ENCODE results near the gene TBL1Y.

GRCh38 chrY:6928265-6928664 lies 17.8 kb downstream of the TBL1Y start:
- no peak for TF ChIP-seq CTCF (conservative IDR thresholded peaks at IDR 0.05 in 1 of 2, IDR thresholded peaks at IDR 0.05 in 1 of 2; ENCODE audit: extremely low read depth in 1 of 2, insufficient read depth in 1 of 2, low read depth in 1 of 2, low read length in 2 of 2)
- TF ChIP-seq EZH2 (IDR thresholded peaks at IDR 0.05; ENCODE audit: borderline replicate concordance, low read length) = no peak

All from mammary epithelial cell (primary cell).